Uterus (tissue), 4 donors: ENCODE data around the gene UACA. TPM values are rescaled to one million over a fixed set of nuclear protein-coding genes. Genes with fewer than 3 reads are reported as not detected.
"Not testable (repeated sequence)": the region's sequence is repeated elsewhere in the genome, so short reads cannot be mapped to it uniquely, and the experiment has no call there.

Source experiments
- DNase-seq, 2 donors: peaks; one replicate each; pipeline ENCODE4 v3.0.0-alpha.2; 2019 to 2020
- H3K27ac ChIP-seq, 2 donors: fragments of 200-600 bp; sonication (generic); 1 replicate in 1 of 2; 2 replicates in 1 of 2; pipeline ENCODE4 v1.5.1; 2016 to 2018
- H3K27me3 ChIP-seq, 2 donors: fragments of 200-600 bp; sonication (generic); one replicate each; pipeline ENCODE4 v1.5.1; 2018 to 2019; ENCODE audit warnings: control low read depth in 1 of 2
- H3K36me3 ChIP-seq, 2 donors: fragments of 200-600 bp; sonication (generic); one replicate each; pipeline ENCODE4 v1.5.1; 2019; ENCODE audit warnings: control low read depth in 1 of 2
- H3K4me1 ChIP-seq, 2 donors: fragments of 200-600 bp; sonication (generic); one replicate each; pipeline ENCODE4 v1.5.1; 2018 to 2019; ENCODE audit warnings: control low read depth in 1 of 2
- H3K4me3 ChIP-seq, 2 donors: fragments of 200-600 bp; sonication (generic); 1 replicate in 1 of 2; 2 replicates in 1 of 2; pipeline ENCODE4 v1.5.1; 2018 to 2019; ENCODE audit warnings: mild to moderate bottlenecking in 1 of 2
- H3K9me3 ChIP-seq, 2 donors: fragments of 200-600 bp; sonication (generic); one replicate each; pipeline ENCODE4 v1.5.1; 2019; ENCODE audit warnings: control low read depth in 1 of 2
- CTCF ChIP-seq, 4 experiments: fragments of 200-600 bp in 2 of 4; fragments of 450-650 bp in 2 of 4; sonication (generic) in 2 of 4; IDR thresholded peaks; one replicate each; pipeline ENCODE4 v1.5.1; 2016 to 2019; ENCODE audit warnings: antibody characterized with exemption in 4 of 4, mild to moderate bottlenecking in 2 of 4, moderate library complexity in 1 of 4
- POLR2A ChIP-seq, 2 donors: fragments of 450-650 bp; IDR thresholded peaks; one replicate each; pipeline ENCODE4 v1.6.1; 2016; ENCODE audit warnings: antibody characterized with exemption in 2 of 2, mild to moderate bottlenecking in 1 of 2, moderate library complexity in 1 of 2
- intact Hi-C: fragments of 100-400 bp; cut with DNase I; formaldehyde crosslinking; loops from one replicate; pipeline ENCODE4 v1.15.1; 2023; ENCODE audit warnings: low total_unique reads
- total RNA-seq, 4 donors: library from RNA; depleted of rRNA in 3 of 4; stranded (reverse); fragments of >200 nt in 3 of 4; gene quantifications; one replicate each; pipeline versions ENCODE4 v1.1.0 to v1.2.4, GENCODE V29; 2014 to 2023
- donor health status: DM: yes; HTN: yes; CAD: no.

The UACA gene
- total RNA-seq, 4 donors from 2014 or later: 20.9 to 147 (median 60.6) TPM

- Histone ChIP-seq H3K36me3 (no peaks in the 10 kb centered on the region), H3K4me3 (no peak overlapping the region), H3K27ac (peak overlapping the region in 1 of 2 donors; percentile 48), H3K27me3 (no peaks in the 10 kb centered on the region), H3K9me3 (no peaks in the 10 kb centered on the region), H3K4me1 (peaks cover 0 to 4% of the 10 kb centered on the region in 2 donors)
- intact Hi-C loops: no loop called here
- DNase-seq: no peak
- TF ChIP-seq CTCF (IDR thresholded peaks at IDR 0.05) (no peak), POLR2A (IDR thresholded peaks at IDR 0.05) (no peak)
These were observed 10.1 kb downstream of the UACA start for GRCh38 chr15:70753101-70753829.

GRCh38 chr15:70752193-70752635 lies 11.1 kb downstream of the UACA start:
- TF ChIP-seq POLR2A (IDR thresholded peaks at IDR 0.05): no peak
- TF ChIP-seq CTCF (IDR thresholded peaks at IDR 0.05): no peak
- intact Hi-C loops: no loop called here
- DNase-seq: peak in 1 of 2 donors; percentile 39
- H3K36me3 ChIP-seq: no peaks in the 10 kb centered on the region
- no peak overlapping the region for H3K4me3 ChIP-seq
- H3K27ac ChIP-seq: peak overlapping the region in 1 of 2 donors; percentile 48
- H3K9me3 ChIP-seq: no peaks in the 10 kb centered on the region
- peaks cover 0 to 4% of the 10 kb centered on the region in 2 donors for H3K4me1 ChIP-seq
- no peaks in the 10 kb centered on the region for H3K27me3 ChIP-seq

- H3K27me3 ChIP-seq: no peaks in the 10 kb centered on the region
- H3K27ac ChIP-seq: no peak overlapping the region
- H3K36me3 ChIP-seq: no peaks in the 10 kb centered on the region
- H3K4me1 ChIP-seq: peaks cover 0 to 4% of the 10 kb centered on the region in 2 donors
- intact Hi-C loops: no loop called here
- no peak for DNase-seq
- TF ChIP-seq POLR2A (IDR thresholded peaks at IDR 0.05) (no peak), CTCF (IDR thresholded peaks at IDR 0.05) (no peak)
- H3K9me3 ChIP-seq: no peaks in the 10 kb centered on the region
- H3K4me3 ChIP-seq: no peak overlapping the region
These were observed 13.0 kb downstream of the UACA start for GRCh38 chr15:70750203-70750869.

- peak overlapping the region in 1 of 2 donors; percentile 12 for H3K27ac ChIP-seq
- H3K4me3 ChIP-seq: no peak overlapping the region
- DNase-seq: peak; percentile 34
- H3K36me3 ChIP-seq: no peaks in the 10 kb centered on the region
- intact Hi-C loops: no loop called here
- no peaks in the 10 kb centered on the region for H3K27me3 ChIP-seq
- no peaks in the 10 kb centered on the region for H3K4me1 ChIP-seq
- no peaks in the 10 kb centered on the region for H3K9me3 ChIP-seq
- no peak for TF ChIP-seq CTCF (IDR thresholded peaks at IDR 0.05)
- TF ChIP-seq POLR2A (IDR thresholded peaks at IDR 0.05): no peak
These were observed 15.0 kb downstream of the UACA start for GRCh38 chr15:70748281-70748747.

- H3K4me3 ChIP-seq, H3K27ac ChIP-seq, H3K27me3 ChIP-seq, H3K36me3 ChIP-seq, intact Hi-C loops, DNase-seq, H3K9me3 ChIP-seq, H3K4me1 ChIP-seq: not testable (repeated sequence)
These were observed 16.8 kb downstream of the UACA start for GRCh38 chr15:70746598-70746997.
